ENCODE results near the gene IFITM2. TPM values are rescaled to one million over a fixed set of nuclear protein-coding genes. Genes with fewer than 3 reads are reported as not detected.
"Not testable (repeated sequence)": the region's sequence is repeated elsewhere in the genome, so short reads cannot be mapped to it uniquely, and the experiment has no call there.

IFITM2 gene
- total RNA-seq, 2 donors from 2014 or later: 87.9 to 171 TPM

DNA sequence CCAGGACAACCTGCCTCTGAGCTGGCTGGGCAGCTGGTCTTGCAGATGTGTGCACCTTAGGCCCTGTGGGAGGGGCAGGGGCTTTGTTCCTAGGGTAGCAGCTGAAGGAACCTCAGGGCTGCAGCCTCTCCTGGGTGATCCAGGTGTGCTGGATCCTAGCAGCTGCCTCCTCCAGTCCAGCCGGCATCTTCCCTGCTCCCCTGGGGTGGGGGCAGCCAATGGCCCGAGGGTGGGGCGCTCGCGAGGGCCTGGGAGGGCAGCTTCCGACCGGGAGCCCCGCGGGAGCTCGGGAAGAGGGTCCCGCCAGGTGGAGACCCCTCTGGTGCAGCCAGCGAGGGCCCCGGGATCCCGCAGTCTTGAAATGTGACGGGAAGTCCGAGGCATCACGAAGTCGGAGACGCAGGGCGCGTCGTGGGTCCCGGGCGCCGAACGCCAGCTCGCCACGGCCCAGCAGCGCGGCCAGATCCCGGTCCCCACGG is 7.9 kb downstream of the IFITM2 start:
- Mint-ChIP-seq H3K4me3 (peak overlapping the region; percentile 88), H3K4me1 (ENCODE audit: low read depth in 2 of 2) (peaks cover 57 to 60% of the 10 kb centered on the region in 2 donors), H3K27ac (peak overlapping the region; percentile 85 to 90), H3K27me3 (no peaks in the 10 kb centered on the region), H3K9me3 (no peaks in the 10 kb centered on the region), H3K36me3 (no peaks in the 10 kb centered on the region)
- DNase-seq (ENCODE audit: low spot score) (peak; percentile 51), ATAC-seq (no peak)

DNA sequence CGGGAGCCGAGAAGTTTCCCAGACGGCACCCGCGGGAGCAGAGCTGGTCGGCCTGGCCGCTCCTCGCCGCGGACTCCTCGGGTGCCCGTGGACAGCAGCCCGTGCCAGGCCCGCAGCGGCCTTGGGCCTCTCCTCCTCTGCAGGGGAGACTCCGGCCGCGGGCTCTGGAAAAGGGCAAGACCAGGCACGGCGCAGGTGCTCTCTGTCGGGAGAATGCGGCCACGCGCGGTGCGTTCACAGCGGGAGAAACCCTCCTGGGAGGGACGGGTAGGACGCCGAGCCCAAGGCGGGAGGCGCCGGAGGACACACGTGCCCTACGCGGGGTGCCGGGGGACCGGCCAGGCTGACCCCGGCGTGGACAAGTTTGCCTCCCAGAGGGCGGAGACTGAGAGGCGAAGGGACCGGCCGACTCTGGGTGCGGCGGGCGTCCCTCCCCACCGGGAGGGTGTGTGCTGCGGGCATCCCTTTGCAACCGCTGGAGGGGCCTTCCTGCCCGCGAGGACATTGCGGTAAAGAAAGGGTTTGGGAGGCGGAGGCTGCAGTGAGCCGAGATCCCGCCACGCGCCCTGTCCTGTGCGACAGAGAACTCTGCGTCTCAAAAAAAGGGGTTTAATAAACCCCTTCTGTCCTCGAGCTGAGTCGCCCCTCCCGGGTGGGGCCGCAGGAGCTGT is 8.6 kb downstream of the IFITM2 start:
- no peaks in the 10 kb centered on the region for H3K27me3 Mint-ChIP-seq
- DNase-seq (ENCODE audit: low spot score) (peak; percentile 78), ATAC-seq (peak in 1 of 2 donors; percentile 1)
- peak overlapping the region; percentile 87 for H3K4me3 Mint-ChIP-seq
- H3K36me3 Mint-ChIP-seq: no peaks in the 10 kb centered on the region
- peaks cover 59 to 62% of the 10 kb centered on the region in 2 donors for H3K4me1 Mint-ChIP-seq (ENCODE audit: low read depth in 2 of 2)
- H3K27ac Mint-ChIP-seq: peak overlapping the region; percentile 81 to 88
- no peaks in the 10 kb centered on the region for H3K9me3 Mint-ChIP-seq

DNA sequence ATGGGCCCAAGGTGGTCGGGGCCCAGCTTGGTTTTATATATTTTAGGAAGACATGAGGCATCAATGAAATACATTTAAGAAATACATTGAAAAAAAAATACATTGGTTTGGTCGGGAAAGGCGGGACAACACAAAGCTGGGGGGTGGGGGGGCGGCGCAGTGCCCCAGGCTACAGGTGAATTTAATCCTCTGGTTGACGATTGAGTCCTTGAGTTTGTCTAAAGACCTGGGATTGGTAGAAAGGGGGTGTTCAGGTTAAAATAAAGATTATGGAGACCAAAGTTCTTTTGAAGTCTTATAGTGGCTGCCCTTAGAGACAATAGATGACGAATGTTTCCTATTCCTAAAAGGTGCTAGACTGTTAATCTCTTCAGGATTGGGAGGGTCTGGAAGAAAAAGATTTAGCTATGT is 9.3 kb downstream of the IFITM2 start:
- Mint-ChIP-seq H3K9me3 (no peaks in the 10 kb centered on the region), H3K4me3 (peak overlapping the region; percentile 87), H3K27me3 (no peaks in the 10 kb centered on the region), H3K36me3 (no peaks in the 10 kb centered on the region), H3K27ac (peak overlapping the region; percentile 81 to 88), H3K4me1 (ENCODE audit: low read depth in 2 of 2) (peaks cover 57 to 59% of the 10 kb centered on the region in 2 donors)
- ATAC-seq (no peak), DNase-seq (ENCODE audit: low spot score) (no peak)

DNA sequence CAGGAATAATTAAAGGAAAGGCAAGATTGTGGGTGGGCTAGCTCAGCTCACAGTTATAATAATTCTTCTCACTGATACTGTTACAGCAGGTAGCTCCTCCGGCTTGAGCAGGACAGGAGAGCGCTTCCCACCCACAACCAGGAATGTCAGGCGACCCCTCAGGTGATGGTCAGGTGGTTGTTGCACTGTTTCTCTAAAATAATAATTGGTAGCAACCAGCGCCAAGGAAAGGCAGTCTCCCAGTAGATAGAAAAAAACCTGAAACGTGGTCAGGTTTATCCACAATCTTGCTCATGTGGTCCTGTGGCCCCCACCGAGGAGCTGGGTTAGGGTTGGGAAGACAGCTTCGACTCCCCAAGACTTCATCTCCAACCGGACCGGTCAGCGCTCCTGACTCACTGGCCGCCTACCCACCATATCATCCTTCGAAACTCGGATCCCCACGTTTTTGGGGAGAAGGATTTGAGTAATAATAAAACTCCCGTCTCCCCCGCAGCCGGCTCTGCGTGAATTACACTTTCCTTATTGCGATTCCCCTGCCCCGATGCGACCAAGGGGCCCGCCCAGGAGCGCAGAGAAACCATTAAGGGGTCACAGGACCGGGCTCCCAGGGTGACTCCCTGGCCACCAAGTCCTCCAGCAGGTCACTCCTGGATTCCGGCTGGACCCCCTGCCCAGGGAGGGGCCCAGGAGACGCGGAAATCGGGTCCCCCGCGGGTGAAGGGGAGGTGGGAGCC is 10.2 kb downstream of the IFITM2 start:
- H3K4me3 Mint-ChIP-seq: peak overlapping the region; percentile 87
- ATAC-seq (peak in 1 of 2 donors; percentile 21), DNase-seq (ENCODE audit: low spot score) (peak; percentile 51)
- H3K4me1 Mint-ChIP-seq (ENCODE audit: low read depth in 2 of 2): peaks cover 47 to 51% of the 10 kb centered on the region in 2 donors
- H3K9me3 Mint-ChIP-seq, H3K36me3 Mint-ChIP-seq, H3K27me3 Mint-ChIP-seq: not testable (repeated sequence)
- peak overlapping the region; percentile 81 to 88 for H3K27ac Mint-ChIP-seq

DNA sequence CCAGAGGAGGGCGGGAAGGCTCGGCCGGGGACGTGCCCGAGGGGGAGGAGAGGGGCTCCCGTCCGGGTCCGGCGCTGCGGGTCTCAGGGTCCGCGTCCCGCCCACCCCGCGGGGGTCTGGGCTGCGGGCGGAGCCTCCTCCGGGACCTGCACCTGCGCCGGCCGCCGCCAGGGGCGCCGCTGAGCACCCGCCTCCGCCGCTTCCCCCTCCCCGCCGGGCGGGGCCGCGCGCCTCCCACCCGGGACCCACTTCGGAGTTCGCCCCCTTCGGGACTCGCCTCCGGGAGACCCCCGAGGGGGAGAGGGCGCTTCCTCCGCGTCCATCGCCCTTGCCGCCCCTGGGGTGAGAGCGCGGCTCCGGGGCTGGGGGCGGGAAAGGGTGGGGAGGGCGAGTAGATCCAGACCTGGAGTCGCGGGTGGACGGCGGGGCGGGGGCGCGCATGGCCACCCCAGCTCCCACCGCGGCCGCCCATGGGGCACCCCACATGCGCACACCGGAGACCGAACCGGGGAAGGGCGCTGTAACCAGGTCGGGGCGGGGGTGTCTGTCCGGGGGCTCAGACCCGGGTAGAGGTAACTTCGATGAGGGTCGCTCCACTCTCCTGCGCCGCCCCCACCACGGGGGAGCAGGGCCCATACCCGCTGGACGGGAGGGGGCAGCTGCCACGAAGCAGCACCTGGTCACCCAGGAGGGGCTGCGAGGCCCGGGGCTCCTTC is 10.9 kb downstream of the IFITM2 start:
- H3K4me3 Mint-ChIP-seq; H3K36me3 Mint-ChIP-seq; DNase-seq (ENCODE audit: low spot score); H3K27me3 Mint-ChIP-seq; H3K27ac Mint-ChIP-seq; H3K9me3 Mint-ChIP-seq: not testable (repeated sequence)
- peak; percentile 58 to 70 for ATAC-seq
- peaks cover 40 to 44% of the 10 kb centered on the region in 2 donors for H3K4me1 Mint-ChIP-seq (ENCODE audit: low read depth in 2 of 2)

DNA sequence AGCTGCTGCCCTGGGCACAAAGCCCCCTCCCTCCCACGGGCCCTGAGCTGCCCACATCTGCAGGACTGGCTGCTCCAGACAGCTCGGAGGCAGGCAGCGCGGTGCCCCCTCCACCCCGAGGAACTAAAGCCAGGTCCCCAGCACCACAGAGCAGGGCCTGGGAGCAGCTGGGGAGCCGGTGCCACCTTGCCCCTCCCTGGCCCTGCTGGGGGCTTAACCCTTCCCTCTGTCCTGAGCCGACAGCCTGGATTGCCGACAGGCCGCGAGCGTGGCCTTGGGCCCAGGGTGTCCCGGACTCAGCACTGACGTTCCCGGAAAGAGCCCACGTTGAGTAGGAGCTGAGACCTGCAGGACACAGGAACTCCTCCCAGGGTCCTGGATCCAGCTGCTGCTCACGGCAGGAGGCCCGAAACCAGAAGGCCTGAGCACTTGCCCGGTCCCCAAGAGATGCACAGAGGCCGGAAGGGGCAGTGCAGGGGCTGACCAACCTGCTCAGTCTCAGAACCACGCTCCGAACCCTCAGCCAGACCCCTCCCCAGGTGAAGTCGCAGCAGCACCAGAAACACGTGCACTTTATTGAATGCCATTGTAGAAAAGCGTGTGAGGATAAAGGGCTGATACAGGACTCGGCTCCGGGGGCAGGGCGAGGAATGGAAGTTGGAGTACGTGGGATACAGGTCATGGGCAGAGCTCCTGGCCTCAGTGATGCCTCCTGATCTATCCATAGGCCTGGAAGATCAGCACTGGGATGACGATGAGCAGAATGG is 11.7 kb downstream of the IFITM2 start:
- not testable (repeated sequence) for H3K9me3 Mint-ChIP-seq, H3K27me3 Mint-ChIP-seq, H3K36me3 Mint-ChIP-seq
- H3K4me1 Mint-ChIP-seq (ENCODE audit: low read depth in 2 of 2): peaks cover 32 to 40% of the 10 kb centered on the region in 2 donors
- H3K27ac Mint-ChIP-seq: peak overlapping the region; percentile 83 to 91
- ATAC-seq: peak; percentile 16 to 18
- peak; percentile 56 for DNase-seq (ENCODE audit: low spot score)
- peak overlapping the region; percentile 93 for H3K4me3 Mint-ChIP-seq

DNA sequence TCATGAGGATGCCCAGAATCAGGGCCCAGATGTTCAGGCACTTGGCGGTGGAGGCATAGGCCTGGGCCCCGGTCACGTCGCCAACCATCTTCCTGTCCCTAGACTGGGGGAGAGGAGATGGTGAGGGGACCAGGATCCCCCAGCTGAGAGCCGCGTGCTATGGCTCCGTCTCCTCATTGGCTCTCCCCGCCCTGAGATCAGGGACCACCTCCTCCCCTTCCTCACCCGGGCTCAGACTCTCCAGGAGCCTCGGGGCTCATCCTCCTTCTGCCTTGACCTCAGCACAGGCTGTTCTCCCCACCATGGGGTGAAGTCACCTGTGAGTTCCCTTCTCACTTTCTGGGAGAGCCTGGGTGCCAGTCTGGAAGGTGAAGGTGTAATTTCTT is 12.3 kb downstream of the IFITM2 start:
- DNase-seq (ENCODE audit: low spot score); H3K27me3 Mint-ChIP-seq; H3K9me3 Mint-ChIP-seq; H3K36me3 Mint-ChIP-seq: not testable (repeated sequence)
- H3K4me3 Mint-ChIP-seq: peak overlapping the region; percentile 93
- ATAC-seq: peak in 1 of 2 donors; percentile 6
- H3K4me1 Mint-ChIP-seq (ENCODE audit: low read depth in 2 of 2): peaks cover 30 to 37% of the 10 kb centered on the region in 2 donors
- H3K27ac Mint-ChIP-seq: peak overlapping the region; percentile 83 to 91

DNA sequence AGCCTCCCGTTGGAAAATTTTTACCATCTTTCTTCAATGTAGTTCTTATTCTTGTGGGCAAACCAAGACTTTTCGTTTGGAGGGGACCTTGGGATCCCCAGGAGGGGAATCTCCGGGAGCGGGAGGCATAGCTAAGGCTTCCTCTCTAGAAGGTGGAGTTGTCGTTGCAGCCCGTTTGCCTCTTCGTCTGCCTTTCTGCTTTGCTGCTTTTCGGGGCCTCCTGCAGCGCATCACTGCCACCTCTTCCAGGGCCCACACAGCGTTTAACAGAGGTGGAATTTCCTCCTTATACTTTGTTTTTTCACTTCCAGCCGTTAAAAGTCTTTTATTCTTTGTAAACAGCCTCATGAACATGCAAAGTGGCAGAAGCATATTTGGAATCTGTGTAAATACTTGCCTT is 16.5 kb downstream of the IFITM2 start:
- H3K27ac Mint-ChIP-seq: peak overlapping the region in 1 of 2 donors; percentile 9
- no peak for ATAC-seq

DNA sequence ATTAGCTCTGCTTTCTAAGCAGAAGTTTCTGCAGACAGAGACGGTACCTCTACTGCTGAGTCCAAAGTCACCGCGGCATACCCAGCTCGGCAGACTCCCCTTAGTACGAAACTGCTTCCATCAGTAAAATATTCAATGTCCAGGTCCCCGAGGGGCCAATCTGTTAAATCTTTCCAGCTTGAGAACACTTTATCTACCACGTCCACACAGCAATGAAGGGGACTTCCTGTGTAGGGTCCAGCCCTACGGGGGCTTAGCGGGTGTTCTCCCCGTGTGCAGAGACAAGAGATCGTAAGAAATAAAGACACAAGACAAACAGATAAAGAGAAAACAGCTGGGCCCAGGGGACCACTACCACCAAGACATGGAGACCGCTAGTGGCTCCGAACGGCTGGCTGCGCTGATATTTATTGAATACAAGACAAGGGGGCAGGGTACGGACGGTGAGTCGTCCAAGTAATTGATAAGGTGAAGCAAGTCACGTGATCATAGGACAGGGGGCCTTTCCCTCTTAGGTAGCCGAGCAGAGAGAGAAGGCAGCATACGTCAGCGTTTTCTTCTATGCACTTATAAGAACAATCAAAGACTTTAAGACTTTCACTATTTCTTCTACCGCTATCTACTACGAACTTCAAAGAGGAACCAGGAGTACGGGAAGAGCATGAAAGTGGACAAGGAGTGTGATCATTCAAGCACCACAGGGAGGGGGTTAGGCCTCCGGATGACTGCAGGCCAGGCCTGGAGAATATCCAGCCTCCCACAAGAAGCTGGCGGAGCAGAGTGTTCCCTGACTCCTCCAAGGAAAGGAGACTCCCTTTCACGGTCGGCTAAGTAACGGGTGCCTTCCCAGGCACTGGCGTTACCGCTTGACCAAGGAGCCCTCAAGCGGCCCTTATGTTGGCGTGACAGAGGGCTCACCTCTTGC is 17.2 kb downstream of the IFITM2 start:
- H3K9me3 Mint-ChIP-seq; H3K4me3 Mint-ChIP-seq; H3K27me3 Mint-ChIP-seq; DNase-seq (ENCODE audit: low spot score); ATAC-seq; H3K36me3 Mint-ChIP-seq: not testable (repeated sequence)
- H3K4me1 Mint-ChIP-seq (ENCODE audit: low read depth in 2 of 2): peaks cover 29 to 32% of the 10 kb centered on the region in 2 donors
- peak overlapping the region in 1 of 2 donors; percentile 9 for H3K27ac Mint-ChIP-seq

More for the DNA sequence above, 16.5 kb downstream of the IFITM2 start:
- no peak for DNase-seq (ENCODE audit: low spot score)
- no peaks in the 10 kb centered on the region for H3K36me3 Mint-ChIP-seq
- H3K9me3 Mint-ChIP-seq: no peaks in the 10 kb centered on the region
- H3K4me3 Mint-ChIP-seq: no peak overlapping the region
- H3K27me3 Mint-ChIP-seq: no peaks in the 10 kb centered on the region
- peaks cover 26 to 30% of the 10 kb centered on the region in 2 donors for H3K4me1 Mint-ChIP-seq (ENCODE audit: low read depth in 2 of 2)

DNA sequence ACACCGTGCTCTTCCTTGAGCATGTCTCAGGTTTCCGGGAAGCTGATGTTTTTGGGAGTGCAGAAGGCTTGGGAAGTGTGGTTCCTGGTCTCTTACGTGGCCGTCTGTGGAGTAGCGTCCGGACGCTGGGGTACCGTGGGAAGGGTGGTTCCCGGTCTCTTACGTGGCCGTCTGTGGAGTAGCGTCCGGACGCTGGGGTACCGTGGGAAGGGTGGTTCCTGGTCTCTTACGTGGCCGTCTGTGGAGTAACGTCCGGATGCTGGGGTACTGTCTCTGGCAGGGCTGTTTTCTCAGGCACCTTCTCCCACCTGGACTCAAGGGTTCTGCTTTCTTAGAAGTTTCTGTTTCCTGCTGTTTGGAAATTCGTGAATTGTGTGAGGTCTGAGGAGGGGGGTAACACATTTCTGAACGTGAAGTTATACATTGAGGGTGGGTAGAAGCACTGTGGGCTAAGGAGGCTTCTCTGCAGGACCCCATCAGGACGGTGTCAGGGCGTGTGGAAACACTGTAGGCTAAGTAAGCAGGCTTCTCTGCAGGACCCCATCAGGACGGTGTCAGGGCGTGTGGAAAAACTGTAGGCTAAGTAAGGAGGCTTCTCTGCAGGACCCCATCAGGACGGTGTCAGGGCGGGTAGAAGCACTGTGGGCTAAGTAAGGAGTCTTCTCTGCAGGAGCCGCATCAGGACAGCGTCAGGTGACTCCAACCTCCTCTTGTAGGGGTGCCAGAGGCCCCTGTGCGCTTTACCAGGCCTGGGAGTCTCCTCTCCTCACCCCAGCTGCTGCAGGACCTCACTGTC is 18.4 kb downstream of the IFITM2 start:
- H3K27me3 Mint-ChIP-seq: no peaks in the 10 kb centered on the region

DNA sequence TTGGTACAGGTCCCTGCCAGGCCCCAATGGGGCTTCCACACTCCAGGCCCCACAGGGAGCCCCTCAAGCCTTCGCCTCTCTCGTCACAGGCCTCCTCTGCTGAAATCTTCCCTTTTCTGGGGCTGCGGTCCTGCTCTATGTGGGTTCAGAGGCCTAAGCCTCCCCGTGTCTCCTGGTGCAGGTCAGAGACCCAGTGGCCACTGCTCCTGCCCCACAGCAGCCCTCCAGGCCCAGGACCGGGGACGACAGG is 18.9 kb downstream of the IFITM2 start:
- Mint-ChIP-seq H3K27ac (peak overlapping the region; percentile 36 to 63), H3K4me1 (ENCODE audit: low read depth in 2 of 2) (peaks cover 34 to 37% of the 10 kb centered on the region in 2 donors), H3K4me3 (peak overlapping the region; percentile 54), H3K9me3 (no peaks in the 10 kb centered on the region), H3K36me3 (no peaks in the 10 kb centered on the region), H3K27me3 (no peaks in the 10 kb centered on the region)
- peak in 1 of 2 donors; percentile 8 for ATAC-seq
- DNase-seq (ENCODE audit: low spot score): no peak

More for the DNA sequence above, 18.4 kb downstream of the IFITM2 start:
- Mint-ChIP-seq H3K36me3 (no peaks in the 10 kb centered on the region), H3K4me3 (peak overlapping the region; percentile 54), H3K4me1 (ENCODE audit: low read depth in 2 of 2) (peaks cover 29 to 31% of the 10 kb centered on the region in 2 donors), H3K27ac (peak overlapping the region; percentile 36 to 63), H3K9me3 (no peaks in the 10 kb centered on the region)
- ATAC-seq (no peak), DNase-seq (ENCODE audit: low spot score) (no peak)
